Measurements from ENCODE around the gene RNF111. TPM values are rescaled to one million over a fixed set of nuclear protein-coding genes. Genes with fewer than 3 reads are reported as not detected.
A peak's percentile ranks its signal among the peaks of the same experiment; 100 is the strongest.

RNF111 gene
- total and polyA plus RNA-seq, 10 of the 15 experiments (the other 5 are each of a cell fraction or from before 2014, with no cell fraction given): 8.6 to 34.7 (median 15.7) TPM

DNA sequence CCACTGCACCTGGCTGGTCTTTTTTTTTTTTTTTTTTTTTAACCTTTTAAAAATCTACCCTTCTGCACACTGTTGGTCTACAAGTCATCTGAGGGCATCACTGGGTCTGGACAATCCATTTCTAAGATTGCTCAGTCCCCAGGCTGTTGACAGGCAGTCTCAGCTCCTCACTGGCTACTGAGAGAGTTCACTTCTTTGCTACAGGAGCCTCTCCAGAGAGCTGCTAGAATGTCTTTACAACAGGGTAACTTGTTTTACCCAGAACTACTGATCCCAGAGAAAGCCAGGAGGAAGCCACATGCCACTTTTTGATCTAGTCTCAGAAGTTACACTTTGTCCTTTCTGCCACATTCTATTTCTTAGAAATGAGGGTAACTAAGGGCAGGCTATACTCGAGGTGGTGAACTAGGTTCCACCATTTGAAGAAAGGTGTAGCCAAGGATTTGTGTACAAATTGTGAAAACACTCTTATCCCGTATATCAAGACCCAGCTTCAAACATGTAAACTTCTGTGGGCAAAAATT lies 111.8 kb downstream of the RNF111 start (continued):
- TF ChIP-seq SUPT20H (IDR thresholded peaks at IDR 0.05; ENCODE audit: borderline replicate concordance, control insufficient read depth, low read depth, low read length) (no peak), CREB1 (IDR thresholded peaks at IDR 0.05; ENCODE audit: low read depth) (no peak), IRF3 (IDR thresholded peaks at IDR 0.05) (no peak)

DNA sequence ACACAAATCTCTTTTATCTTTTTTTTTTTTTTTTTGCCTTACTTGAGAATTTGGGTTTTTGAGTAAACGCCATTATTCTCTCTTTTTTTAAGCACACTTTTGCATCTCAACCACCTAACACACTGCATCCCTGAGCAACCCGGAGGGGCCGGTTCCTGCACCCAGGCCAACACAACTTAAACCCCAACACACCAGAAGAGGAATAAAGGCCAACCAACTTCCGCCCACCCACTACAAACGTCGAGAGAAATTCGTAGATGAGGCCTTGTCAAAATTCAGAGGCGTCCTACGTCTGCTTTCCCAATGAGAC lies 117.1 kb downstream of the RNF111 start:
- intact Hi-C loops (cut with micrococcal nuclease; ENCODE audit: unreplicated experiment): loop anchor here (2.0 kb wide), 2 partner anchors 116 to 126 kb away; no protein-coding TSS in a partner anchor

More for the DNA sequence above, 117.1 kb downstream of the RNF111 start:
- H3K79me2 ChIP-seq (ENCODE audit: control insufficient read depth, insufficient read depth, low read length): peaks cover 30% of the 10 kb centered on the region
- no peak for FAIRE-seq
- peaks cover 4% of the 10 kb centered on the region; the same call in 1 of the 2 replicates for H3K4me1 ChIP-seq (ENCODE audit: control insufficient read depth, insufficient read depth, low read length)
- SMC1A ChIA-PET (ENCODE audit: uncharacterized antibody, unreplicated experiment): no interaction called here
- peak overlapping the region; percentile 94 for H3K9ac ChIP-seq (ENCODE audit: control insufficient read depth, insufficient read depth, low read length)
- H4K20me1 ChIP-seq (ENCODE audit: control insufficient read depth, insufficient read depth): no peaks in the 10 kb centered on the region
- POLR2A ChIA-PET: interaction anchor here (0.7 to 1.0 kb wide), 2 partner anchors 7 to 14 kb away, joined by 4 to 5 read pairs; no protein-coding TSS in a partner anchor
- CTCF ChIA-PET: interaction anchor here (1.0 kb wide), 1 partner anchor 33 kb away, joined by 3 read pairs; no protein-coding TSS in a partner anchor
- H3K4me3 ChIP-seq: peak overlapping the region; percentile 95; the same call in 1 of the 2 replicates
- peak; percentile 50; the same call in 2 of the 3 replicates for ATAC-seq
- H3K27me3 ChIP-seq (replicated peaks in 1 of 2; ENCODE audit: control insufficient read depth in 2 of 2, insufficient read depth in 2 of 2, low read length in 1 of 2): no peaks in the 10 kb centered on the region
- TF ChIP-seq BCL3 (IDR thresholded peaks at IDR 0.05; ENCODE audit: borderline replicate concordance, insufficient read depth, low read depth, low read length, poor library complexity, severe bottlenecking) (no peak), TAF1 (IDR thresholded peaks at IDR 0.05; ENCODE audit: borderline replicate concordance, low read depth, low read length) (0 out of 2 replicates have a peak, but pooled peaks have one; percentile 15), EGR1 (IDR thresholded peaks at IDR 0.05; ENCODE audit: borderline replicate concordance in 1 of 2, low read depth in 2 of 2, low read length in 2 of 2) (peak in 1 of 2 experiments; percentile 52; a peak in 1 of 3 replicates), CUX1 (IDR thresholded peaks at IDR 0.05; ENCODE audit: insufficient replicate concordance, low read depth, low read length) (peak; percentile 28), ATF7 (IDR thresholded peaks at IDR 0.05; ENCODE audit: low read depth) (0 out of 2 replicates have a peak, but pooled peaks have one; percentile 28), SPI1 (IDR thresholded peaks at IDR 0.05; ENCODE audit: borderline replicate concordance, insufficient read depth, low read depth, low read length) (peak; percentile 54; the same call in 1 of the 2 replicates), HCFC1 (IDR thresholded peaks at IDR 0.05; ENCODE audit: low read length) (no peak)
- H3K27ac ChIP-seq (ENCODE audit: control insufficient read depth, insufficient read depth): peak overlapping the region; percentile 86
- RAD21 ChIA-PET (ENCODE audit: unreplicated experiment): no interaction called here
- in situ Hi-C loops (cut with MboI): no loop called here
- WGBS (ENCODE audit: insufficient coverage, insufficient replicate concordance, low lambda C conversion rate, missing lambda C conversion rate): 8% methylated on average over 8 of the region's 9 CpGs
- no peaks in the 10 kb centered on the region for H3K9me3 ChIP-seq (replicated peaks; ENCODE audit: control insufficient read depth, insufficient read depth, low read length)
- peak overlapping the region; percentile 82 for H2AFZ ChIP-seq (ENCODE audit: control insufficient read depth, low read depth, low read length)
- peaks cover 0 to 20% of the 10 kb centered on the region in 2 experiments; a peak in 3 of 4 replicates for H3K36me3 ChIP-seq (ENCODE audit: control insufficient read depth in 2 of 2, insufficient read depth in 2 of 2, low read length in 1 of 2)
- peak overlapping the region; percentile 66 for H3K4me2 ChIP-seq (ENCODE audit: control insufficient read depth, insufficient read depth)
- no TSS peak for BruUV-seq (replicated peaks)
- DNase-seq (ENCODE audit: low read depth, low spot score): no peak

Measured in GM12878 (cell line).